ENCODE data around the gene PEX14. TPM values are rescaled to one million over a fixed set of nuclear protein-coding genes. Genes with fewer than 3 reads are reported as not detected.

Gene PEX14
- total and polyA plus RNA-seq, 2 donors: 8.8 to 16.1 TPM

DNA sequence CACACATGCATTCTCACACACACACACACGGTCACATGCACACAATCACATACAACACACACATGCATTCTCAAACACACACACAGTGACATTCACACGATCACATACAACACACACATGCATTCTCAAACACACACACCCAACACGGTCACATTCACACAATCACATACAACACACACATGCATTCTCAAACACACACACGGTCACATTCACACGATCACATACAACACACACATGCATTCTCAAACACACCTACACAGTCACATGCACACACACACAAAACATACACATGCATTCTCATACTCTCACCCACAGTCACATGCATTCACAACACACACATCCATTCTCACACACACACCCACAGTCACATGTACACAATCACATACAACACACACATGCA lies 186.7 kb downstream of the PEX14 start:
- H3K9me3 ChIP-seq (ENCODE audit: control insufficient read depth in 2 of 2, insufficient read depth in 1 of 2, low read length in 1 of 2): no peaks in the 10 kb centered on the region
- H3K36me3 ChIP-seq (ENCODE audit: control insufficient read depth in 2 of 2, insufficient read depth in 2 of 2, low read length in 1 of 2): peaks cover 2 to 31% of the 10 kb centered on the region in 2 donors
- no peak for DNase-seq (ENCODE audit: low read depth in 6 of 9, low spot score in 9 of 9)
- no peak overlapping the region for H3K4me3 ChIP-seq (ENCODE audit: low read length in 2 of 2)
- peaks cover 0 to 6% of the 10 kb centered on the region in 2 donors for H3K4me1 ChIP-seq (ENCODE audit: control insufficient read depth in 2 of 2, insufficient read depth in 2 of 2, low read length in 2 of 2)
- H3K27me3 ChIP-seq (ENCODE audit: control insufficient read depth in 2 of 2, insufficient read depth in 1 of 2, low read length in 1 of 2): peaks cover 0 to 2% of the 10 kb centered on the region in 2 donors
- H3K27ac ChIP-seq (ENCODE audit: low read depth in 1 of 2, low read length in 1 of 2): no peak overlapping the region
- 98% methylated on average over 5 of the region's 5 CpGs for WGBS

DNA sequence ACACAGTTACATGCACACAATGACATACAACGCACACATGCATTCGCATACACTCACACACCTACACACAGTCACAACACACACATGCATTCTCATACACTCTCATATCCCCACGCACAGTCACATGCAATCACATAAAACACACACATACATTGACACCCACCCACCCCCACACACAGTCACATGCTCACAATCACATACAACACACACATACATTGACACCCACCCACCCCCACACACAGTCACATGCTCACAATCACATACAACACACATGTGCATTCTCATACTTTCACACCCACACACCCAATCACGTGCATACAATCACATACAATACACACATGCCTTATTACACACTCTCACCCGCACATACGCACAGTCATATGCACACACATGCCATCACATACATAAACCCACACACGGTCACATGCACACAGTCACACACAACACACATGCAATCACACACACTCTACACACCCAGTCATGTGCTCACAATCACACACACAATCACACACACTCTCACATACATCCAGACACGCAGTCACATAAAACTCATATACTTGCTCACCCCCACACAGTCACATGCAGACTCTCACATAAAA lies 187.4 kb downstream of the PEX14 start:
- Histone ChIP-seq H3K4me1 (ENCODE audit: control insufficient read depth in 2 of 2, insufficient read depth in 2 of 2, low read length in 2 of 2) (peaks cover 0 to 6% of the 10 kb centered on the region in 2 donors), H3K27ac (ENCODE audit: low read depth in 1 of 2, low read length in 1 of 2) (no peak overlapping the region), H3K9me3 (ENCODE audit: control insufficient read depth in 2 of 2, insufficient read depth in 1 of 2, low read length in 1 of 2) (no peaks in the 10 kb centered on the region), H3K4me3 (ENCODE audit: low read length in 2 of 2) (no peak overlapping the region), H3K27me3 (ENCODE audit: control insufficient read depth in 2 of 2, insufficient read depth in 1 of 2, low read length in 1 of 2) (peaks cover 0 to 3% of the 10 kb centered on the region in 2 donors), H3K36me3 (ENCODE audit: control insufficient read depth in 2 of 2, insufficient read depth in 2 of 2, low read length in 1 of 2) (peaks cover 2 to 31% of the 10 kb centered on the region in 2 donors)
- over 99% methylated on average over 8 of the region's 8 CpGs for WGBS
- DNase-seq (ENCODE audit: low read depth in 6 of 9, low spot score in 9 of 9): no peak

DNA sequence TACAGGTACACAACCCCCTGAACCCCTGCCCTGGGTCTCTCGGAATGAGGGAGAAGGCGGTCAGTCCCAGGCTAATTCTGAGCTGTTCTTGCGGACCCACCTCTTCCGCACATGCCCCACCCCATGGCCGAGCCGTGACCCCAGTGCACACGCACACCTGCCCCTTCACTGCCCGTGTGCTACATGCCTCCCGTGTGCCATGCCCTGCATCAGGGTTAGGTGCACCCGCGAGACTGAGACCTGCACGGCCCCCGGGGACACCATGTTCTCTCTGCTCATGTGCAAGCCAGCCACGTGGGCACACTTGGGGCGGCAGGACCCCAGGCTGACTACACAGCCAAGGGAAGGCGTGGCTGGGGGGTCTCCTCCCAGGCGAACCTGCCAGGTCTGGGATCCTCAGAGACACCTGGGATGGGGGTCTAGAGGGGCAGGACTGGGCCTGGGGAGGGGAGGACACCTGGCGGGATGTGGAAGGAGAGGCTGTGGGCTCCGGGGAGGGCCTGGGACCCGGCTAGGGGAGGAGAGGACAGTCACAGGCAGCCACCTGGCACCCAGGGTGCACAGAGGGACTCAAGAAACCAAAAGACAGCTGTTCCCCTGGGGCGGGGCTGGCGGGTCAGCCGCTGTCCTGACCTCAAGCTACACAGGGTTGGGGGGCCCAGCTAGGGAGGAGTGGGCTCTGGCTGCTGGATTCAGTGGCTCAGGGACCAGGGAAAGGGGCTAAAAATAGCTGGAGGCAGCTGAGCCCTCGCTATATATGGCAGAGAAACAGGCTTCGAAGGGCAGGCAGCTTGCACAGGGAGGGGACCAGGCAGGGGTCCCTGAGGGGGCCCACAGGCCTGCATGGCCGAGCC lies 188.3 kb downstream of the PEX14 start:
- no peak for DNase-seq (ENCODE audit: low read depth in 6 of 9, low spot score in 9 of 9)
- Histone ChIP-seq H3K27ac (ENCODE audit: low read depth in 1 of 2, low read length in 1 of 2) (no peak overlapping the region), H3K4me3 (ENCODE audit: low read length in 2 of 2) (no peak overlapping the region)

DNA sequence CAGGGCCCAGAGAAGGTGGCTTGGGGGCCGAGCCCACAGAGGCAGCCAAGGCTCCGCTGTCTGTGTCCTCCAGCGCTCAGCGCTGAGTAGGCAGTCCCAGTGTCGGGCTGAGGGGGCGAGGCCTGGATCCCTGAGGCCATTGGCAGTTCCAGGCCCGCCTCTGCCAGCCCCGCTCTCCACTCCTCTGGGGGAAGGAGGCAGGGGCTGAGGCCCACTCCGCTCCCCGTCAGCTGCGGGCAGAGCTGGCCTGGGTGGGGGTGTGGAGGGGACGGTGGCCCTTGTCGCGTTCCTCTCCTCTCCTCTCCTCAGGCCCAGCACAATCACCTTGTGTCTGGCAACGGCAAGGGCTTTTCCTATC lies 188.9 kb downstream of the PEX14 start:
- Histone ChIP-seq H3K4me1 (ENCODE audit: control insufficient read depth in 2 of 2, insufficient read depth in 2 of 2, low read length in 2 of 2) (peaks cover 0 to 6% of the 10 kb centered on the region in 2 donors), H3K27ac (ENCODE audit: low read depth in 1 of 2, low read length in 1 of 2) (no peak overlapping the region), H3K4me3 (ENCODE audit: low read length in 2 of 2) (no peak overlapping the region), H3K27me3 (ENCODE audit: control insufficient read depth in 2 of 2, insufficient read depth in 1 of 2, low read length in 1 of 2) (peaks cover 0 to 10% of the 10 kb centered on the region in 2 donors), H3K9me3 (ENCODE audit: control insufficient read depth in 2 of 2, insufficient read depth in 1 of 2, low read length in 1 of 2) (no peaks in the 10 kb centered on the region), H3K36me3 (ENCODE audit: control insufficient read depth in 2 of 2, insufficient read depth in 2 of 2, low read length in 1 of 2) (peaks cover 2 to 28% of the 10 kb centered on the region in 2 donors)
- no peak for DNase-seq (ENCODE audit: low read depth in 6 of 9, low spot score in 9 of 9)
- WGBS: 95% methylated on average over 15 of the region's 15 CpGs

More for the DNA sequence above, 188.3 kb downstream of the PEX14 start:
- no peaks in the 10 kb centered on the region for H3K9me3 ChIP-seq (ENCODE audit: control insufficient read depth in 2 of 2, insufficient read depth in 1 of 2, low read length in 1 of 2)
- H3K36me3 ChIP-seq (ENCODE audit: control insufficient read depth in 2 of 2, insufficient read depth in 2 of 2, low read length in 1 of 2): peaks cover 2 to 31% of the 10 kb centered on the region in 2 donors
- peaks cover 0 to 6% of the 10 kb centered on the region in 2 donors for H3K4me1 ChIP-seq (ENCODE audit: control insufficient read depth in 2 of 2, insufficient read depth in 2 of 2, low read length in 2 of 2)
- peaks cover 0 to 6% of the 10 kb centered on the region in 2 donors for H3K27me3 ChIP-seq (ENCODE audit: control insufficient read depth in 2 of 2, insufficient read depth in 1 of 2, low read length in 1 of 2)
- WGBS: 92% methylated on average over 26 of the region's 26 CpGs

DNA sequence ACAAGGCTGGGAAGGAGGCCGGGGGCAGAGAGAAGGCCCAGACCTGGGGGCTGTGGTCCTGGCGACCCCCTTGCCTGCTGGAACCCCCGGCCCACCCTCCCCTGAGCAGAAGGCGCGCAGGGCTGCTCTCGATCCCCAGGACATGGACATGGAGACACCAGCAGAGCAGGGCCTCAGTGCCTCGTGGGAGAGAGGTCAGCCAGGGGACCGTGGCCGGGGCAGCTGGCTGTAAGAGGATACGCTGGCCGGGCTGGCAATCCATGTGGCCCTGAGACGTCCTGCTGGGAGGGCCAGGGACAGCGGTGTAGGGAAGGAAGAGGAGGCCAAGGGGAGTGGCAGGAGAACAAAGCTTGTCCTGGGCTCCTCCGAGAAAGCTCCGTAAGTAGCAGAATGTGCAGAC lies 189.5 kb downstream of the PEX14 start:
- no peak for DNase-seq (ENCODE audit: low read depth in 6 of 9, low spot score in 9 of 9)
- peaks cover 0 to 25% of the 10 kb centered on the region in 2 donors for H3K36me3 ChIP-seq (ENCODE audit: control insufficient read depth in 2 of 2, insufficient read depth in 2 of 2, low read length in 1 of 2)
- H3K4me1 ChIP-seq (ENCODE audit: control insufficient read depth in 2 of 2, insufficient read depth in 2 of 2, low read length in 2 of 2): peaks cover 0 to 6% of the 10 kb centered on the region in 2 donors
- H3K27me3 ChIP-seq (ENCODE audit: control insufficient read depth in 2 of 2, insufficient read depth in 1 of 2, low read length in 1 of 2): peaks cover 0 to 10% of the 10 kb centered on the region in 2 donors
- no peak overlapping the region for H3K27ac ChIP-seq (ENCODE audit: low read depth in 1 of 2, low read length in 1 of 2)
- H3K9me3 ChIP-seq (ENCODE audit: control insufficient read depth in 2 of 2, insufficient read depth in 1 of 2, low read length in 1 of 2): no peaks in the 10 kb centered on the region
- no peak overlapping the region for H3K4me3 ChIP-seq (ENCODE audit: low read length in 2 of 2)
- 97% methylated on average over 15 of the region's 15 CpGs for WGBS

DNA sequence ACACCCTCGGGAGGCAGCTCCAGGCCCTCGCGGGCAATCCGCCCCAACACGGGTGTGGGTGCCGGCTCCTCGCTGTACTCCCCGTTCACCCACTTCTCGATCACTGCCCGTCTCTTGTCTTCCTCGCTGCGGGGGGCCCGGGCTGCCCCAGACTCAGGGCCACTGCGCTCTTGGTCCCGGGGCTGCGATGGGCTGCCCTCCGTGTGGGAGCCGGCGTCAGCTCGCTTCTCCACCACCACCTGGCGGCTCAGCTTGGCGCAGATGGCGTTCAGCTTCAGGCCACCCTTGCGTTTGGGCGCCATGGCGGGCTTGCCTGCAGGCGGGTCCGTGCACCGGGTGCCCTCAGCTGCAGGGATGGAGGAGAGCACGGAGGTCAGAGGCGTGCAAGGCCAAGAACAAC lies 190.5 kb downstream of the PEX14 start:
- Histone ChIP-seq H3K27me3 (ENCODE audit: control insufficient read depth in 2 of 2, insufficient read depth in 1 of 2, low read length in 1 of 2) (peaks cover 0 to 14% of the 10 kb centered on the region in 2 donors), H3K4me3 (ENCODE audit: low read length in 2 of 2) (no peak overlapping the region), H3K27ac (ENCODE audit: low read depth in 1 of 2, low read length in 1 of 2) (no peak overlapping the region), H3K36me3 (ENCODE audit: control insufficient read depth in 2 of 2, insufficient read depth in 2 of 2, low read length in 1 of 2) (peaks cover 0 to 17% of the 10 kb centered on the region in 2 donors), H3K9me3 (ENCODE audit: control insufficient read depth in 2 of 2, insufficient read depth in 1 of 2, low read length in 1 of 2) (no peaks in the 10 kb centered on the region), H3K4me1 (ENCODE audit: control insufficient read depth in 2 of 2, insufficient read depth in 2 of 2, low read length in 2 of 2) (peaks cover 0 to 6% of the 10 kb centered on the region in 2 donors)
- no peak for DNase-seq (ENCODE audit: low read depth in 6 of 9, low spot score in 9 of 9)
- WGBS: 98% methylated on average over 31 of the region's 31 CpGs

DNA sequence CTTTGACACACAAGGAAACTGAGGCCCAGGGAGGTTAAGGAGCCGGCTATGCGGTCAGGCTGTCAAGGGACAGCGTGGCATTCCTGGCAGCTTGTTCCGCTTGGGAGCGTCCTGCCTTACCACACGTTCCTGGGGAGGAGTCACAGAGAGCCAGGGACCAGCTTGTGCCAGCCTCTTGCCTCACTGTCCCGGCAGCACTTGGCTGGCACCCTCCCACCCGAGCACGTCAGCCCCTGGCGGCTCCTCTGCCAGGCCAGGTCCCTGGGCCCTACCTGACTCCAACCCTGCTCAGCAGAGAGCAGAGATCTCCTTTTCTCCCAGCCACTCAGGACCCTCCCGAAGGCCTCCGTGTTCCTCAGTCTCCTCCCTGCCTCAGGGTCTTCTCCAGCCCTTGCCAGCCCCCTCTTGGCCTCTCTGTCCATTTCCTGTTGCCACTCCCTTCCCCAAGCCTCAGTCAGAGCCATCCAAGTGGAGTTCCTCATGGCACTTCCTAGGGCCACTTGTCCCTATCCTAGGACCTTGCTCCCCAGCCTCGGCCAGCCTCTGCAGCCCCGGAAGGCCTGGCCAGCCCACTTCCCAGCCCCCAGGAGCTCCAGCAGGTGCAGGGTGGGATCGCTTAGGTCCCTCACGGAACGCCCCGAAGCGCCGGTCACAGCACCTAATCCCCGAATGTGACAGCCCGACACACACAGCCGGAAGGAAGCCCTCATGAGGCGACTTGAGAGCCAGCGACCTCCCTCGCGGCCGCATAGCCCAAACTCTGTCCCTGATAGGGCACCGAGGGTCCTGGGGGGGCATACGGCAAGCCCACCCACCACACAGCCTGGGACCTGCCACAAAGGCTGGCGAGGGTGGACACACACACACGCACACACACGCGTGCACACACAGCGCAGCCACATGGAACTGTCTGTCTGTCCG lies 191.4 kb downstream of the PEX14 start:
- Histone ChIP-seq H3K27me3 (ENCODE audit: control insufficient read depth in 2 of 2, insufficient read depth in 1 of 2, low read length in 1 of 2) (peaks cover 0 to 23% of the 10 kb centered on the region in 2 donors), H3K36me3 (ENCODE audit: control insufficient read depth in 2 of 2, insufficient read depth in 2 of 2, low read length in 1 of 2) (peaks cover 0 to 17% of the 10 kb centered on the region in 2 donors), H3K4me1 (ENCODE audit: control insufficient read depth in 2 of 2, insufficient read depth in 2 of 2, low read length in 2 of 2) (peaks cover 0 to 6% of the 10 kb centered on the region in 2 donors), H3K4me3 (ENCODE audit: low read length in 2 of 2) (no peak overlapping the region), H3K27ac (ENCODE audit: low read depth in 1 of 2, low read length in 1 of 2) (no peak overlapping the region), H3K9me3 (ENCODE audit: control insufficient read depth in 2 of 2, insufficient read depth in 1 of 2, low read length in 1 of 2) (no peaks in the 10 kb centered on the region)
- DNase-seq (ENCODE audit: low read depth in 6 of 9, low spot score in 9 of 9): no peak
- 97% methylated on average over 36 of the region's 36 CpGs for WGBS

DNA sequence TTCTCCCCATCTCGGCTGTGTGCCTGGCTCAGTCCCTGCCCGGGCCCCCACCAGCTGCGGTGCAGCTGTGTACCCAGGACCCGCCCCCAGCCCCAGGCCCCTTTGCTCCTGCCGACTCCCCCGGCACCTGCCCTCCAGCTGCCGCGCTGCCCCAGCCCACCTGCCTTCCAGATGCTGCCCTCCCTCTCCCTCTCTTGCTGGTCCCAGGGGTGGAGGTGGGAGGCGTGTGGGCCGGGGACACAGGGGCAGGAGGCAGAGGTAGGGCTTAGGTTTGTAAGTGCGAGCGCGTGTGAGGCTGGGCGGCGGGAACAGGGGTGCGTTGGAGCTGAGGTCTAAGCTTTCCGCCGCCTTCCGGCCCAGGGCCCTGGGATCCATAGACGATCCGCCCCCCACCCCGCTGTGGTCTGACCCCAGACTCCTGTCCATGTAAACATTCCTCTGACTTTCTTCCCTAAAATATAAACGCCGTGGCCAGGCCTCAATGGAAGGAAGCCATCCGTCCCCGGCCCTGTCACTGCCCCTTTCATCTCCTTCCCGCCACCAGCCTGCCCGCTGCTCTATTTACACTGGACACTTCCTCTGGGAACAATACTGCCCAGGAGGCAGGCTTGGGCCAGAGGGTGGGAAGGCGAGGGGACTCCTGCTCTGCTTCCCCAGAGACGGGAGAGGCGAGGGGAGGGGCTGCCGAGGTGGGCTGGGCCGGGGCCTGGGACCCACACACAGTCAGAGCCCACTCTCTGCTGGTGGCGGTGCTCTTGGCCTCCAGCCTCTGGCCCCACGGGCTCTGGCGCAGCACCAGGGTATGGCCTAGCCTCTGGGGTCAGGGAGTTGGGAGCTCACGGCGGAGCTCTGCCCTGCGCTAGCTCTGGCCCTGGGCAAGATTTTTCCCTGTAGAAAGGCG lies 193.4 kb downstream of the PEX14 start:
- WGBS: 94% methylated on average over 40 of the region's 40 CpGs
- no peak overlapping the region for H3K27ac ChIP-seq (ENCODE audit: low read depth in 1 of 2, low read length in 1 of 2)
- peaks cover 0 to 6% of the 10 kb centered on the region in 2 donors for H3K4me1 ChIP-seq (ENCODE audit: control insufficient read depth in 2 of 2, insufficient read depth in 2 of 2, low read length in 2 of 2)

More for the DNA sequence above, 193.4 kb downstream of the PEX14 start:
- no peaks in the 10 kb centered on the region for H3K9me3 ChIP-seq (ENCODE audit: control insufficient read depth in 2 of 2, insufficient read depth in 1 of 2, low read length in 1 of 2)
- peaks cover 0 to 34% of the 10 kb centered on the region in 2 donors for H3K27me3 ChIP-seq (ENCODE audit: control insufficient read depth in 2 of 2, insufficient read depth in 1 of 2, low read length in 1 of 2)
- peak in 2 of 9 donors; percentile 3 to 6 for DNase-seq (ENCODE audit: low read depth in 6 of 9, low spot score in 9 of 9)
- no peak overlapping the region for H3K4me3 ChIP-seq (ENCODE audit: low read length in 2 of 2)
- peaks cover 0 to 17% of the 10 kb centered on the region in 2 donors for H3K36me3 ChIP-seq (ENCODE audit: control insufficient read depth in 2 of 2, insufficient read depth in 2 of 2, low read length in 1 of 2)
